ENCODE measurements around the gene C13orf46. TPM values are rescaled to one million over a fixed set of nuclear protein-coding genes. Genes with fewer than 3 reads are reported as not detected.

Gene C13orf46
- total RNA-seq, 3 donors from 2014 or later: 1.3 to 1.8 (median 1.6) TPM

GRCh38 chr13:114012141-114012540, 38.3 kb upstream of the C13orf46 start:
- intact Hi-C loops (cut with DNase I, micrococcal nuclease): no loop called here
- Histone ChIP-seq H3K36me3 (ENCODE audit: low read depth) (no peaks in the 10 kb centered on the region), H3K4me1 (ENCODE audit: low read depth) (no peaks in the 10 kb centered on the region), H3K4me3 (no peak overlapping the region), H3K9me3 (no peaks in the 10 kb centered on the region)
- TF ChIP-seq, protein P1, sequence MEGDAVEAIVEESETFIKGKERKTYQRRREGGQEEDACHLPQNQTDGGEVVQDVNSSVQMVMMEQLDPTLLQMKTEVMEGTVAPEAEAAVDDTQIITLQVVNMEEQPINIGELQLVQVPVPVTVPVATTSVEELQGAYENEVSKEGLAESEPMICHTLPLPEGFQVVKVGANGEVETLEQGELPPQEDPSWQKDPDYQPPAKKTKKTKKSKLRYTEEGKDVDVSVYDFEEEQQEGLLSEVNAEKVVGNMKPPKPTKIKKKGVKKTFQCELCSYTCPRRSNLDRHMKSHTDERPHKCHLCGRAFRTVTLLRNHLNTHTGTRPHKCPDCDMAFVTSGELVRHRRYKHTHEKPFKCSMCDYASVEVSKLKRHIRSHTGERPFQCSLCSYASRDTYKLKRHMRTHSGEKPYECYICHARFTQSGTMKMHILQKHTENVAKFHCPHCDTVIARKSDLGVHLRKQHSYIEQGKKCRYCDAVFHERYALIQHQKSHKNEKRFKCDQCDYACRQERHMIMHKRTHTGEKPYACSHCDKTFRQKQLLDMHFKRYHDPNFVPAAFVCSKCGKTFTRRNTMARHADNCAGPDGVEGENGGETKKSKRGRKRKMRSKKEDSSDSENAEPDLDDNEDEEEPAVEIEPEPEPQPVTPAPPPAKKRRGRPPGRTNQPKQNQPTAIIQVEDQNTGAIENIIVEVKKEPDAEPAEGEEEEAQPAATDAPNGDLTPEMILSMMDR (IDR thresholded peaks at IDR 0.05): no peak
- DNase-seq (peak in 1 of 3 donors; percentile 29), ATAC-seq (no peak)

GRCh38 chr13:114011226-114011625, 37.4 kb upstream of the C13orf46 start:
- peak in 1 of 3 donors; percentile 38 for DNase-seq
- no peaks in the 10 kb centered on the region for H3K4me1 ChIP-seq (ENCODE audit: low read depth)

GRCh38 chr13:114010401-114011101, 36.7 kb upstream of the C13orf46 start:
- Histone ChIP-seq H3K4me1 (ENCODE audit: low read depth) (no peaks in the 10 kb centered on the region), H3K9me3 (no peaks in the 10 kb centered on the region), H3K4me3 (no peak overlapping the region), H3K36me3 (ENCODE audit: low read depth) (no peaks in the 10 kb centered on the region)
- intact Hi-C loops (cut with DNase I, micrococcal nuclease): no loop called here
- ATAC-seq (no peak), DNase-seq (peak in 1 of 3 donors; percentile 42)
- TF ChIP-seq, protein P1 (IDR thresholded peaks at IDR 0.05): no peak

More at GRCh38 chr13:114011226-114011625, 37.4 kb upstream of the C13orf46 start:
- Histone ChIP-seq H3K9me3 (no peaks in the 10 kb centered on the region), H3K36me3 (ENCODE audit: low read depth) (no peaks in the 10 kb centered on the region), H3K4me3 (no peak overlapping the region)
- intact Hi-C loops (cut with DNase I, micrococcal nuclease): no loop called here
- TF ChIP-seq, protein P1 (IDR thresholded peaks at IDR 0.05): no peak
- no peak for ATAC-seq

- Histone ChIP-seq H3K4me1 (ENCODE audit: low read depth) (no peaks in the 10 kb centered on the region), H3K9me3 (no peaks in the 10 kb centered on the region), H3K36me3 (ENCODE audit: low read depth) (no peaks in the 10 kb centered on the region), H3K4me3 (no peak overlapping the region)
- no peak for ATAC-seq
- TF ChIP-seq, protein P1 (IDR thresholded peaks at IDR 0.05): no peak
- intact Hi-C loops (cut with DNase I, micrococcal nuclease): no loop called here
- peak in 1 of 3 donors; percentile 38 for DNase-seq
Measured at GRCh38 chr13:114009590-114010400, 35.9 kb upstream of the C13orf46 start.

- TF ChIP-seq, protein P1 (IDR thresholded peaks at IDR 0.05): no peak
- Histone ChIP-seq H3K9me3 (no peaks in the 10 kb centered on the region), H3K4me3 (no peak overlapping the region), H3K36me3 (ENCODE audit: low read depth) (no peaks in the 10 kb centered on the region), H3K4me1 (ENCODE audit: low read depth) (no peaks in the 10 kb centered on the region)
- DNase-seq: peak in 1 of 3 donors; percentile 15
- ATAC-seq: no peak
- intact Hi-C loops (cut with DNase I, micrococcal nuclease): no loop called here
Measured at GRCh38 chr13:114008964-114009589, 35.2 kb upstream of the C13orf46 start.

Data from mucosa of descending colon (tissue), 3 donors.